ENCODE data around the gene NDUFA6. TPM values are rescaled to one million over a fixed set of nuclear protein-coding genes. Genes with fewer than 3 reads are reported as not detected.

The NDUFA6 gene
- total RNA-seq, 1 experiment from 2014 or later = 166 TPM

- H3K9me3 ChIP-seq (ENCODE audit: low read depth, low read length, poor library complexity, severe bottlenecking) = no peaks in the 10 kb centered on the region
- no TSS peak for BruUV-seq (replicated peaks)
- peak overlapping the region; percentile 61 for H3K4me3 ChIP-seq (ENCODE audit: low read depth, low read length, poor library complexity, severe bottlenecking)
- TF ChIP-seq CTCF (conservative IDR thresholded peaks at IDR 0.05; ENCODE audit: low read depth, low read length) (no peak), EZH2 (IDR thresholded peaks at IDR 0.05; ENCODE audit: borderline replicate concordance, low read depth, low read length, poor library complexity, severe bottlenecking) (no peak)
- H3K27me3 ChIP-seq (replicated peaks; ENCODE audit: insufficient read depth, low read depth, low read length, poor library complexity) = no peaks in the 10 kb centered on the region
- peak; percentile 55 for DNase-seq (ENCODE audit: low spot score)
- peak overlapping the region; percentile 89 for H3K27ac ChIP-seq (ENCODE audit: low read depth, low read length, poor library complexity, severe bottlenecking)
- POLR2A ChIA-PET (ENCODE audit: low non-redundant PET) = interaction anchor here (0.6 kb wide), 1 partner anchor 695 kb away, joined by 19 read pairs; no protein-coding TSS in a partner anchor
- intact Hi-C loops (cut with micrococcal nuclease; ENCODE audit: unreplicated experiment) = no loop called here
- peaks cover 13% of the 10 kb centered on the region for H3K4me1 ChIP-seq (ENCODE audit: insufficient read depth, low read length, poor library complexity, severe bottlenecking)
- CTCF ChIA-PET = no interaction called here
- H3K36me3 ChIP-seq (ENCODE audit: insufficient read depth, low read length, poor library complexity, severe bottlenecking) = peaks cover 28% of the 10 kb centered on the region
Observed at GRCh38 chr22:42080287-42080686, 10.3 kb downstream of the NDUFA6 start.

- BruUV-seq (replicated peaks) = TSS peak; percentile 63
- ChIA-PET POLR2A (ENCODE audit: low non-redundant PET) (interaction anchor here (0.5 to 0.7 kb wide), 4 partner anchors 155 to 365 kb away, joined by 3 to 6 read pairs (median 4); no protein-coding TSS in a partner anchor), CTCF (no interaction called here)
- Histone ChIP-seq H3K9me3 (ENCODE audit: low read depth, low read length, poor library complexity, severe bottlenecking) (no peaks in the 10 kb centered on the region), H3K4me3 (ENCODE audit: low read depth, low read length, poor library complexity, severe bottlenecking) (peak within 1 kb of the TSS; percentile 61), H3K27ac (ENCODE audit: low read depth, low read length, poor library complexity, severe bottlenecking) (peak within 1 kb of the TSS; percentile 89), H3K36me3 (ENCODE audit: insufficient read depth, low read length, poor library complexity, severe bottlenecking) (peaks cover 22% of the 10 kb centered on the region), H3K4me1 (ENCODE audit: insufficient read depth, low read length, poor library complexity, severe bottlenecking) (peaks cover 13% of the 10 kb centered on the region), H3K27me3 (replicated peaks; ENCODE audit: insufficient read depth, low read depth, low read length, poor library complexity) (no peaks in the 10 kb centered on the region)
- TF ChIP-seq EZH2 (IDR thresholded peaks at IDR 0.05; ENCODE audit: borderline replicate concordance, low read depth, low read length, poor library complexity, severe bottlenecking) = no peak
- no peak for TF ChIP-seq CTCF (conservative IDR thresholded peaks at IDR 0.05; ENCODE audit: low read depth, low read length)
- intact Hi-C loops (cut with micrococcal nuclease; ENCODE audit: unreplicated experiment) = no loop called here
- peak; percentile 99 for DNase-seq (ENCODE audit: low spot score)
Observed at GRCh38 chr22:42079319-42080251, 11.0 kb downstream of the NDUFA6 start, which contains the start of gene SMDT1. SMDT1 (plus strand) TSS chr22:42079700; CDS start chr22:42079769, 69 bp downstream.

GRCh38 chr22:42078469-42079318 lies 11.9 kb downstream of the NDUFA6 start:
- Histone ChIP-seq H3K4me1 (ENCODE audit: insufficient read depth, low read length, poor library complexity, severe bottlenecking) (peaks cover 13% of the 10 kb centered on the region), H3K9me3 (ENCODE audit: low read depth, low read length, poor library complexity, severe bottlenecking) (no peaks in the 10 kb centered on the region), H3K4me3 (ENCODE audit: low read depth, low read length, poor library complexity, severe bottlenecking) (peak overlapping the region; percentile 61), H3K27me3 (replicated peaks; ENCODE audit: insufficient read depth, low read depth, low read length, poor library complexity) (no peaks in the 10 kb centered on the region), H3K27ac (ENCODE audit: low read depth, low read length, poor library complexity, severe bottlenecking) (peak overlapping the region; percentile 89), H3K36me3 (ENCODE audit: insufficient read depth, low read length, poor library complexity, severe bottlenecking) (peaks cover 14% of the 10 kb centered on the region)
- ChIA-PET CTCF (interaction anchor here (0.6 kb wide), 1 partner anchor 13 kb away, joined by 3 read pairs; no protein-coding TSS in a partner anchor), POLR2A (ENCODE audit: low non-redundant PET) (interaction anchor here (0.5 kb wide), 2 partner anchors 154 to 194 kb away, joined by 4 to 6 read pairs; no protein-coding TSS in a partner anchor)
- TSS peak; percentile 93 for BruUV-seq (replicated peaks)
- no peak for TF ChIP-seq CTCF (conservative IDR thresholded peaks at IDR 0.05; ENCODE audit: low read depth, low read length)
- TF ChIP-seq EZH2 (IDR thresholded peaks at IDR 0.05; ENCODE audit: borderline replicate concordance, low read depth, low read length, poor library complexity, severe bottlenecking) = no peak
- no peak for DNase-seq (ENCODE audit: low spot score)
- intact Hi-C loops (cut with micrococcal nuclease; ENCODE audit: unreplicated experiment) = no loop called here

Measured in A673 (cell line).